ENCODE measurements around the gene ABCC1.

ABCC1 gene

DNA sequence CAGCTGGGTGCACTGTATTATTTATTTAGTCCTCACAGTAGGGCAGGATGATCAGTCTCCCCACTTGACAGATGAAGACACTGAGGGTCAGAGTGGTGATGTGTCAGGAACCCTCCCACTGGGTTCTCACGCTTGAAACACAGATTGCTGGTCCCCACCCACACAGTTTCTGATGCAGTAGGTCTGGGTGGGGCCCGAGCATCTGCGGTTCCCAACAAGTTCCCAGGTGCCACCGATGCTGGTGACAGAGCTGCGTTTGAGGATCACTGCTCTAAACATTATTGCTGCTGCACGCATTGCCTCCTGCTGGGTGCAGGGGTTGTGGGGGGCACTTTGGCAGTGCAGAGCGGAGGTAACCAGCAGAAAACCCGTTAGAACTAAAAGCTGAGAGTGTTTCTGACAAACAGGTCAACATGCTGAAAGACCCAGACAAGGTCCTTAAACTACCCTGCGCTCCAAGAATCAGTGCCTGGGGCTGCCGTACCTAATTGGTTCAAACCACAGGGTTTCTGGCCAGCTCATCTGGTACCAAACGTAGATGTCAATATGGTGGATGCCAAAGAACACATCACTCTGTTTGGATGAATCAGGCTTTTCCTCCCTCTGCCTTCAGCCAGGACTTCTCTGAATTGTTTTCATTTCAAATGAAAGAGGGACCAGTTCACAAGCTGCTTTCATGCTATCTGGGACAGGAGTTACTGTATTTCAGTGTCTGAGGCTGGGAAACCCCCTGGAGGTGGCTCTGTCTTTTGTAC is 76.0 kb downstream of the ABCC1 start:
- peak; percentile 79 for DNase-seq

DNA sequence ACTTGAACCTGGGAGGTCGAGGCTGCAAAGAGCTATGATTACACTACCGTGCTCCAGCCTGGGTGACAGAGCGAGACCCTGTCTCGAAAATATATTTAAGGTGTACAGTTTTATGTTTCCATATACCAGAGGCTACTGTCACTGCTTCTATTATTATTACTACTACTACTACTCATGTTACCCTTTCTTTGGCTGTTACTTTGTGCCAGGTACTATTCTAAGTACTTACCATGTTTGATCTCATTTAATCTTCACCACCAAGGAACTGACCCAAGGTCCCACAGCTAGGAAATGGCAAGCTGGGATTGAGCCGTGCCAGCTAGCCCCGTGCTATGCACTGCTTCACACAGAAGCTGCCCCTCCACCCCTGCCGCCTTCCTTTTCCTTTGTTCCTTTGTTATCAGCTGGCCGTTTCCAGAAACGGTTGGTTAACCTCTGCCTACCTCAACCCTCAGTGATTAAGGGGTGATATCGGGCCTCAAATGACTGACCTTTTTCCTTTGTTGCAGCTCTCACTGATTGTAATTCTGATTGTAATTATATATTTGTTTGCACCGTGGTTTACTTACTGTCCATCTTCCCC is 78.4 kb downstream of the ABCC1 start:
- DNase-seq, result no peak

DNA sequence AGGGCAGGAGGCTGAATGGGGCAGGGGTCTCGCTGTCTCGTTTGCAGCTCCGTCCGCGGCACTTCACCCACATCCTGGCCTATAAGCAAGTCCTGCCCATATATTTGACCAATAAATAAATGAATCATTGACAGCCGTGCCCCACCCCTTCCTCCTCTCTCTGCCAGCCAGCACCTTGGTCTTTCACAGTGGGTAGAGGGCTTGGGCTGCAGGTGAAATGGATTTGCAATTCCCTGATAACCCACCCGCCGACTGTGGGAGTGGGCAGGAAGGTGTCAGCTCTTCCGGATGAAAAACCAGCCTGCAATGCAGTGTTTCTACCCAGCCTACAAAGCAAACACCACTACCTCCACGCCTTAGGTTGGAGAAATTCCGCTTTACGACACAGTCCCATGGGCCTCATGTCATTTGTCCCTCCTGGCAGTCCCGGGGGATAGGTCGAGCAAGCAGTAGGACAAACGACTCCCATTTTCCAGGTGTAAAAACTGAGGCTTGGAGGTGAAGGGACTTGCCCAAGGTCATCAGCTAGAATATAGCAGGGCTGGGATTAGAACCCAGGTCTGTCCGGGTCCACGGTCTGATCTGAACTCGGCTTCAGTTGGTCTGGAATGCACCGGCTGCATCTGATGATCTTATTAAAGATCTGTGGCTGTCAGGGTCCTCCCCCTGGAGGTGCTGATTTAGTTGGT is 79.0 kb downstream of the ABCC1 start:
- no peak for DNase-seq

DNA sequence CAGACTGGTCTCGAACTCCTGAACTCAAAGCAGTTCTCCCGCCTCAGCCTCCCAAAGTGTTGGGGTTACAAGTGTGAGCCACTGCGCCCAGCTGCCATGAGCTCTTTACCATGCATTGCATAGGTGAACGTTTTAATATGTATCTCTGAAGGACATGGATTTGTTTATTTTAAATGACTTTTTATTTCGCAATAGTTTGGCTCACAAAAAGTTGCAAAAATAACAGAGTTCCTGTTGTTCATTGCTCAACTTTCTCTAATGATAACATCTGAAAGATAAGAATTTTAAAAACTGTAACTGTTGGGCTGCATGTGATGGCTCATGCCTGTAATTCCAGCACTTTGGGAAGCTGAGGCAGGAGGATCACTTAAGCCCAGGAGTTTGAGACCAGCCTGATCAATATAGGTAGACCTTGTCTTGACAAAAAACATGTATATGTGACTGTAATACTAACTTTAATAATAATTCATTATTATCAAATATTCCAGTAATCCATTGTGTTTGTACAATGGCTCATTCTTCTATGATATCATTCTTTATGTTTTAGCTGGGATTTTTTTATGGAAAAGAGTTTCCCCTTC is 80.1 kb downstream of the ABCC1 start:
- DNase-seq, result no peak

DNA sequence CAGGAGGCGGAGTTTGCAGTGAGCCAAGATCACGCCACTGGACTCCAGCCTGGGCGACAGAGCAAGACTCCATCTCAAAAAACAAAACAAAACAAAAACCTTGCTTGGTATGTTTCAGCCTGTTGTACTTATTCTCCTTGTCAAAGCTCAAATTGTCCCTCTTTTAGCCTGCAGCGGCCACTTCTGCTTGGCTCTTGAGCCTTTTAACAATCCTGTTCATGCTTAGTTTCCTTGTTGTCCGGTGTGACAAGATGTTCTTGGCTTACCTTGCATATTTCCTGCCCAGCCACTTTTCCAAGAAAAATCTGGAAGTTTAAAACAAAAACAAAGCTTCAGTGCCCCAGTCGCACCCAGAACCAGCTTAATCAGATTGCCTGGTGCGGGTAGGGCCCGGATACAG is 81.0 kb downstream of the ABCC1 start:
- DNase-seq, result no peak

DNA sequence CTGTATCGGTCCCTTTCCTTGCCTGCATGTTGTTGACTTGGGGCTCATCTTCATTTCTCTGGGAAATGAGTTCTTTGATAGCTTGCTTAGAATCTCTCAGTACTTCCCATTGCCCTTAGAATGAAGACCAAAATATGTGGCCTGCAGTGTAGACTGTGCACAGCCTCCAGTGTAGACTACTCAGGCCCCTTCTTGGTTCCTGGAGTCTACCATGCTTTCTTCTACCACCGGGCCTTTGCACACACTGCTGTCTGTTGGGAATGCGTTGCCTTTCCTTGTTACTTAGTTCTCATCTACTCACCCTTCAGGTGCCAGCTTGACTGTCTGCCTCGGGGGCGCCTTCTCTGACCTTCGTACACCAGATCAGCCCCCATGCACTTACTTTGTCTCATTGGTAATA is 82.0 kb downstream of the ABCC1 start:
- DNase-seq, result no peak

DNA sequence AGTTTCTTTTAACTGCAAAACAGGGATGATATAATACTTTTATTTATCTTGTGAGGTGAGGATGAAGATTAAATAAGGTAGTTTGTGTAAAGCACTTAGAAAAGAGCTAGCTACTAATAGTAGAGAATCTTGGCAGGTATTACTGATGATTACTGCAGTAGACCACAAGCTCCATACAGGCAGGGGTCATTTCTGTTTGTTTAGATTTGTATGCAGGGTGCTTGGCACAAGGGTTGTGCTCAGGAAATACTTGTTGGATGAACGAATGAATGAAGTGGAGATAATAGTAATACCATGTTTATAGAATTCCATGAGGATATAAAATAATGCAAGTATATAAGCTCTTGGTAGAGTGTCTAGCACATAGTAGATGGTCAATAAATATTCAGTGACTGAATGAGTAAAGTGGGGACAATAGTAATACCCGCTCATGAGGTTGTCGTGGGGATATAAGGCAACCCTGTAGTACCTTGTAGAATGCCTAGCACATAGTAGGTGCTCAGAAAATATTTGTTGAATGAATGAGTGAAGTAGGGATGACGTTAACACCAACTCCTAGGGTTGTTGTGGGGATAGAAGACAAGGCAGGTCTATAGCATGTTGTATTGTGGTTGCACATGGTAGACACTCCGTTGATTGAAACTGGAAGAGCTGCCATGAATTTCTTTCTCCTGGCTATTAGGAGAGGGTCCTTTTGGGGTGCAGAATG is 83.0 kb downstream of the ABCC1 start:
- DNase-seq, result no peak

DNA sequence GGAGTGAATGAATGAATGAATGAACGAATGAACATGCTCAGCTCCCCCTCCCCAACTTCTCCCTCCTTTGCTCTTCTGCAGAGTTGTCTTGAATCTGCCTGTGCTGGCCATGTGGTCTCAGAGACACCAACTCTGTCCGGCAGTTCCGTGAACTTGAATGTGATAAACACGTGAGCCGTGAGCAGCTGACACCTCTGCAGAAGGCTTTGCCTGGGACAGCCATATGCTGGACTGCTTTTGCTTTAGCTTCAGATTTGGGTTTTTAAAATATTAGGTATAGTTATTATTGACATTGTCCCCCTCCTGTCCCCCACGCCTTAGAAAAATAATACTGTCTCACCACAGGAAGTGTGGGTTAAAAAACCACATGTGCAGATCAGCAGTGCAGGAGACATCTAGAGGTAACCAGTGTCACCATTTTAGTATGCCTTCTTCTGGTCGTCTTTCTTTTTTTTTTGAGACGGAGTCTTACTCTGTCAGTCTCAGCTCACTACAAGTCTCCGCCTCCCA is 83.8 kb downstream of the ABCC1 start:
- DNase-seq, result no peak

DNA sequence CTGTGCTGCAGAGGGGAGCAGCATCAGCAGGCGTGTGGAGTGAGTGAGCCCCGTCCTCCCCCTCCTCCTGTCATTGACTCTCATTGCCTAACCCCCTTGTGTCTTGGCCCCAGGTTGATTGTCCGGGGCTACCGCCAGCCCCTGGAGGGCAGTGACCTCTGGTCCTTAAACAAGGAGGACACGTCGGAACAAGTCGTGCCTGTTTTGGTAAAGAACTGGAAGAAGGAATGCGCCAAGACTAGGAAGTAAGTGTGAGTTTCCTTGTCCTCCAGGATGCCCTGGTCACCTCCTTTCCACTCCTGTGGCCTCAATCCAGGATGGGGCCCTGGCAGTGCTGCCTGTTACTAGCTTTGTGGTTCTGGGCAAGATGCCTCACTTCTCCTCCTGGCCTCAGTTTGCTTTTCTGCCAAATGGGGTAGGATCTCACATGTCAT is 87.0 kb downstream of the ABCC1 start:
- no peak for DNase-seq

DNA sequence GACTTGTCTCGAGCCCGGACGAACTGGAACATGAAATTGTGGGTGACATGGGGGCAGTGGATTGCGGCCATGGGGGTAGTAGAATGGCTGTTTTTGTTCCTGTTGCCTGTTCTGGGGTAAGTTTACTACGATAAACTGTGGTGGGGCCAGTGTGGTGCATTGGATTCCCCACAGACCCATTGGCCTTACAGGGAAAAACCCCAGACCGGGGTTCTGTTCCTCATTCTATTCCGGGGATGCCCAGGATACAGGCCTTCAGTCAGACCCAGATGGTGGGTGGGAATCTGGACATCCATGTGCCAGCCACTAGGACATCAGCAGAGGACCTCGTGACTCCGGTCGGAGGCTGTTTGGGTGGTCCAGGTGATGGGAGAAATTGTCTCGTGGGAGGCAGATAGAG is 88.1 kb downstream of the ABCC1 start:
- DNase-seq, result no peak

DNA sequence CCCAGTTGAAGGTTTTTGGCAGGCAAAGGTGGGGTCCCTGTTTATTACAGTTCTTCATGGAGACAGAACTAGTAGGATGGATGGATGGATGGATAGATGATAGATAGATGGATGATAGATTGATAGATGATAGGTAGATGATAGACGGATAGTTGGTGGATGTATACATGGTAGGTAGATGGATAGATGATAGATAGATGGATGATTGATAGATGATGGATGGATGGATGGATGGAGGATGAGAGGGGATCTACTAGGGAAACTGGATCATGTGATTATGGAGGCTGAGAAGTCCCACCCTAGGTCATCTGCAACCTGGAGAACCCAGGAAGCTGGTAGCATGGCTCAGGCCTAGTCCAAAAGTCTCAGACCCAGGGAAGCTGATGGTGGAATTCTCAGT is 88.6 kb downstream of the ABCC1 start:
- DNase-seq, result no peak

DNA sequence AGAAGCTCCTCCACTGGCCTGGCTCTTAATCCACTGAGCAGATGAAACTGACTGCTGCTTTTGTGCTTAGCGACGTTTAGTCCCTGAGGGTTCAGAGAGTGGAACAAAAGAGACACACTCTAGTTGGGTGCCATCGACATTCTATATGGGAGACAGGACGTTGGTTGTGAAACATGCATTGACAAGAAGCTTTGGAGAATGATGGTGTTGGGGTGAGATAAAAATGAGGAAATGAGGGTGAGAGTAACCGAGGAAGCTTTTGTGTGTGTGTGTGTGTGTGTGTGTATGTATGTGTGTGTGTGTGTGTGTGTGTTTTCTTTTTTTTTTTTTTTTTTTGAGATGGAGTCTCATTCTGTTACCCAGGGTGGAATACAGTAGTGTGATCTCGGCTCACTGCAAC is 89.5 kb downstream of the ABCC1 start:
- no peak for DNase-seq

DNA sequence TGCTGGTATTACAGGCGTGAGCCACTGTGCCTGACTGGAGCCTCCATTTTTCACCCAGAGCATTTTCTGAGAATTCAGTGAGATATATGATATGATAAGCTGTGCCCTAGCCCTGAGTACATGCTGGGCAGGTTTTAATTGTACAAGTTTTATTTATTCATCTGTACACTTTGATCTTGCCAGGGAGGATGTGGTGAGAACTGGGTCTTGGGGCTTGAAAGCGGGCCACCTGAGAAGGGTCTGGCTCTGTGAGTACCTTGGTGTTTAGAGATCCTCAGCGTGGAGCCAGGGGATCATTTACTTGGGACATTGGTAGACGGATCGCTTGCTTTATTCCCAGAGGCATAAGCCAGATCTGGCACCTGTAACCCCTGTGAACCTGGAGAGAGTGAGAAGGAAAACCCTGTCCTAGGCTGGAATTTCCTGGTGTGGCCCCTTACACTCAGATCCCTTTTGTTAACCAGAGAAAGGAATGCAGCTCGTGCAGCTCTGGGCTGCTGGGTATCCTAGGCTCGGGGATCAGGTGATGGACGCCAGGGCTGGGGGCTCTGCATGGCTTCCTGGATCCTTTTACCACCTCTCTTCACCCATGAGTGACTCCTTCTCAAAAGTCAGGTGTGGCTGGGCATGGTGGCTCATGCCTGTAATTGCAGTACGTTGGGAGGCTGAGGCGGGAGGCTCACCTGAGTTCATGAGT is 91.9 kb downstream of the ABCC1 start:
- DNase-seq, result no peak

DNA sequence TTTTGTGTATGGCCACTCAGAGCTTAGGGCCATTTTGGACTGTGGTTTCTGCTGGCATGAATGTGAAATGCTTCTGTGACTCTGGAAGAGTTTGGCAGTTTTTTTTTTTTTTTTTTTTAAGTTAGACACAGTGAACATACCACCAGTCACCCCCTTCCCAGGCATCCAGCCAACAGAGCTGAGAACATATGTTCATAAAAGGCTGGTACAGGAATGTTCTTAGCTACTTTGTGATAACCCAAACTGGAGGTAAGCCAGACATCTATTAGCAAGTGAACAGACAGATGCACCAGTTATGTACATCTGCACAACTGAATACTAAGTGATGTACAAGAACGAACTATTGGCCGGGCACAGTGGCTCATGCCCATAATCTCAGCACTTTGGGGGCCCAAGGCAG is 92.7 kb downstream of the ABCC1 start:
- peak; percentile 89 for DNase-seq

DNA sequence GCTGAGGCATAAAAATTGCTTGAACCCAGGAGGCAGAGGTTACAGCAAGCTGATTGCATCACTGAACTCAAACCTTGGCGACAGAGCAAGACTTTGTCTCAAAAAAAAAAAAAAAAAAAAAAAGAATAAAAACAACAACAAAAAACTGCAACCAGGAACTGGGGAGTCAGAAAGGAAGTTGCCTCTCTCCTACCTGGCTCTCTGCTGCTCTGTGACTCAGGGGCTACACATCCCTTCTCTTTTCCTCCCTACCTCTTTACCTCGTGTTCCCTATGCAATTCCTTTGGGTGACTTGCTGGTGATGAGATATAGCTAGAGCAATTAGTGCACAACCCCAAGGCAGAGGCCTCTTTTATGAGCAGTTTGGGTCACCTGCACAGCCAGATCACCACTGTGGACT is 95.9 kb downstream of the ABCC1 start:
- DNase-seq, result no peak

DNA sequence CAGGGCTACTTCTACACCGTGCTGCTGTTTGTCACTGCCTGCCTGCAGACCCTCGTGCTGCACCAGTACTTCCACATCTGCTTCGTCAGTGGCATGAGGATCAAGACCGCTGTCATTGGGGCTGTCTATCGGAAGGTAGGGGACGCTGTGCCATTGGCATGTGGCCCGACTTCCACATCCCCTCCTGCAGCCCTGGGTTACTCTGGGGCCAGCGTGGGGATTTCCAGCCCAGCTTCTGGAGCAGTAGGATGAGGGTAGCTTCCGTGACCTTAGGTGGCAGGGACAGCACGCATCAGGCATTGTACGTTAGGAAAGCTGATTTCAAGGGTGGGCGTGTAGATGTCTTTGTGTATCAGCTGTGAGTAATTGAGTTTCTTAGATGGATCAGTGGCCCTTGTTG is 96.5 kb downstream of the ABCC1 start:
- no peak for DNase-seq

DNA sequence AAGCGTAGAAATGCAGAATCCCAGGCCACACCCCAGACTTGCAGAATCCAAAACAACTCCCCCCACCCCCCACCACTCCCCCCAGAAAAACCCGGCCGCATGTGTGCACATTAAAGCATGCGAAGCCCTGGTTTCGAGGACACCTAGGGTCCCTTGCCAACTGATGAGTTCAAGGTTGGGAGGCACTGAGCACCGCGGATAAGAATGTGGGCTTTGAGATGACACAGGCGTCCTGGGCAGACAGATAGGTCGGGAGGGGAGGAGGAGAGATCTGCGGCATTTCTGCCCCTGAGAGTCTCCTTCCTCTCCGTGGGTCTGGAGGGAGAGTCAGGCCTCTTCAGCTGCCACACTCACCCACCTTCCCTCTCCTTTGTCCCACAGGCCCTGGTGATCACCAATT is 98.3 kb downstream of the ABCC1 start:
- no peak for DNase-seq

DNA sequence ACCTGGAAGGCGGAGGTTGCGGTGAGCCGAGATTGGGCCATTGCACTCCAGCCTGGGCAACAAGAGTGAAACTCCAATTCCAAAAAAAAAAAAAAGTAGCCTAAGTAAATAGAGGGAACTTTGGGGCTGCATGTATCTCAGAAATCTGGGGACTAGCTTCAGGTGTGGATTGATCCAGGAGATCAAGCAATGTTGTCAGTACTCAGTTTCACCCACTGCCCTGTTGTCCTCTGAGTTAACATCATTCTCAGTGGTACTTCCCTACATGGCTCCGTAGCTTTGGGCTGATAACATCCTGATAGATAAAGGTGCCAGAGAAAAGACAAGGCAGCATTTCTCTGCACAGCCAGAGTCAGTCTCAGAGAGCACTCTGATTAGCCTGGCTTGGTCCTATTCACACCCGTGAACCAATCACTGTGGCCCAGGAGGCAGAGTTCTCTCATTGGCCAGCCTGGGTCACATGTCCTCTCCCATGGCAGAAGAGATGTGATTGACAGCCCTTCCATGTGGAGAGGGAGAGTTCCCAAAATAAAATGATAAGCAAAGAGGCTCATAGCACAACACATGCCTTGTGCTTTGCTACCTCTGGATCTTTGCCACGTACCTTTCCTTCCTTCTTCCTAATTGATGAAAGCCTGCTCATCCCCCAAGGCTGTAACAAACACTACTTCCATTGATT is 99.6 kb downstream of the ABCC1 start:
- DNase-seq, result no peak

DNA sequence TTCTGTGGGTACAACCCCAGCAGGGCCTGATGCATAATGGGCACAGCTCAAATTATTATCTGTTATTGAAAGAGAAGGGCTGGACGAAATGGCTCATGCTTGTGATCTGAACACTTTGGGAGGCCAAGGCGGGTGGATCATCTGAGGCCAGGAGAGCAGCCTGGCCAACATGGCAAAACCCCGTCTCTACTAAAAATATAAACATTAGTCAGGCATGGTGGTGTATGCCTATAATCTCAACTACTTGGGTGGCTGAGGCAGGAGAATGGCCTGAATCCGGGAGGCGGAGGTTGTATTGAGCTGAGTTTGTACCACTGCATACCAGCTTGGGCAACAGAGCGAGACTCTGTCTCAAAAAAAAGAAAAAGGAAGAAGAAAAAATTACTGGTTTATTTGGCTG is 100.7 kb downstream of the ABCC1 start:
- DNase-seq, result no peak

DNA sequence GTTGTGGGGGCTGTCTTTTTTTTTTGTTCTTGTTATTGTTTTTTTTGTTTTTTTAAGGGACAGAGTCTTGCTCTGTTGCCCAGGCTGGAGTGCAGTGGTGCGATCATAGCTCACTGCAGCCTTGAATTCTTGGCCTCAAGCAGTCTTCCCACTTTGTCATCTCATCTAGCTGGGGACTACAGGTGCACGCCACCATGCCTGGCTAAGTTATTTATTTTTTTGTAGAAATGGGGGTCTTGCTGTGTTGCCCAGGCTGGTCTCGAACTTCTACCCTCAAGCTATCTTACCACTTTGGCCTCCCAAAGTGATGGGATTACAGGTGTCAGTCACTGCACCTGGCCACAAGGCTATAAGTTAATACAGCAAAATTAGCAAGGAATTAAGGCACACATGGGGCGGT is 101.7 kb downstream of the ABCC1 start:
- no peak for DNase-seq

DNA sequence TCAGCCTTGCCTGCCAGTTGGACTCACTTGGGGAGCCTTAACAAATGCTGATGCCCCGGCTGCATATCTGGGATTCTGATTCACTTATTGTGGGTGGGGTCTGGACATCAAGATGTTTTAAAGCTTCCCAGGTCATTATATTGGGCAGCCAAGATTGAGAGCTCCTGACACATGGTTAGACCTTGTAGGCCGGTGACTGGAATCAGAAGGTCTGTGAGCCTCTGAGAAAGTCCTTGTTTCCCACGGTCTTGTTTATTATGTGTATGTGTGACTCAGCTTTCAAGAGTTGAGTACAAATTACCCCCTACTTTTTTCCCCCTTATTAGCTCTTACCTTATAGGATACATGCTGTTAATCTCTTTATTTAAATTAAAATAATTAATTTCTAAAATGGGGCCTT is 103.5 kb downstream of the ABCC1 start:
- no peak for DNase-seq

DNA sequence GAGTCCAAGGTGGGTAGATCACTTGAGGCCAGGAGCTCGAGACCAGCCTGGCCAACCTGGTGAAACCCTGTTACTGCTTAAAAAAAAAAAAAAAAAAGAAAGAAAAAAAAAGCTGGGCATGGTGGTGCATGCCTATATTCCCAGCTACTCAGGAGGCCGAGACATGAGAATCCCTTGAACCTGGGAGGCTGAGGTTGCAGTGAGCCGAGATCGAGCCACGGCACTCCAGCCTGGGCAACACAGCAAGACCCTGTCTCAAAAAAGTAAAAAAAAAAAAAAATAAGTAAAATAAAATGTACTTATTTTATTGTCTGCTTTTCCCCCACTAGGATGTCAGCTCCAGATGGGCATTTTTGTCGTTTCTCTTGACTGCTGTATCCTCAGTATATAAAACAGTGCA is 107.7 kb downstream of the ABCC1 start:
- DNase-seq, result no peak

Data from fibroblast of upper back skin (primary cell).